Activated naive CD8-positive, alpha-beta T cell treated with anti-CD3 and anti-CD28 coated beads, Interleukin-2, amount 50 U/mL, for 24 hours (primary cell): ENCODE data around the gene ERBB4.
"Not testable (repeated sequence)": the region's sequence is repeated elsewhere in the genome, so short reads cannot be mapped to it uniquely, and the experiment has no call there.

ENCODE experiments used
- ATAC-seq: fragments of 150-1000 bp; cut with Tn5 transposase; one replicate; pipeline ENCODE4 v1.10.0; 2021
- DNase-seq: peaks from one replicate; pipeline ENCODE4 v3.0.0; 2021
- H3K27ac Mint-ChIP-seq: one replicate; pipeline ENCODE4 v1.8.0; 2021; ENCODE audit warnings: mild to moderate bottlenecking, mixed read lengths
- H3K27me3 Mint-ChIP-seq: one replicate; pipeline ENCODE4 v1.8.0; 2021; ENCODE audit warnings: mixed read lengths
- H3K36me3 Mint-ChIP-seq: one replicate; pipeline ENCODE4 v1.8.0; 2021; ENCODE audit warnings: low read depth, mixed read lengths
- H3K4me1 Mint-ChIP-seq: one replicate; pipeline ENCODE4 v1.8.0; 2021; ENCODE audit warnings: mixed read lengths
- H3K4me3 Mint-ChIP-seq: one replicate; pipeline ENCODE4 v1.8.0; 2021; ENCODE audit warnings: mild to moderate bottlenecking, moderate library complexity, mixed read lengths
- H3K9me3 Mint-ChIP-seq: one replicate; pipeline ENCODE4 v1.8.0; 2021; ENCODE audit warnings: mixed read lengths

Gene ERBB4

DNA sequence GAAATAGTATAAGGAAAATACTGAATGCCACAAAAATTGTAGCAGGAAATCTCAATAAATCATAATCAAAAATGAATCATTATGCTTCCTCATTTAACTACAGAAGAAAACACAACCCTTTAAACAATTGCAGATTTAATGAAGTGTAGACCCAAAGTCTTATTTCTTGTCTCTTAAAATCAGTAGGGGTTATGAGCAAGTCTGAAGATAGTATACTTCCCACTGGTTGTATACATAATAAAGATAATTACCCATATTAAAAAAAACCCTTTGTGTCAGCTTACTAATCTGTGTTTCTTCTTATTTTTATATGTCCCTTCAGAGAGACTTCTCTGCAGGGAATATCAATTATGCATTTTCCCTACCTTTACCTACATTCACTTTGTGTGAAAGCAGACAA lies 504.7 kb downstream of the ERBB4 start:
- no peak for ATAC-seq
- no peak overlapping the region for H3K4me3 Mint-ChIP-seq
- no peaks in the 10 kb centered on the region for H3K4me1 Mint-ChIP-seq
- H3K9me3 Mint-ChIP-seq: peaks cover 8% of the 10 kb centered on the region
- DNase-seq: no peak
- H3K36me3 Mint-ChIP-seq: no peaks in the 10 kb centered on the region
- H3K27me3 Mint-ChIP-seq: no peaks in the 10 kb centered on the region
- H3K27ac Mint-ChIP-seq: no peak overlapping the region

DNA sequence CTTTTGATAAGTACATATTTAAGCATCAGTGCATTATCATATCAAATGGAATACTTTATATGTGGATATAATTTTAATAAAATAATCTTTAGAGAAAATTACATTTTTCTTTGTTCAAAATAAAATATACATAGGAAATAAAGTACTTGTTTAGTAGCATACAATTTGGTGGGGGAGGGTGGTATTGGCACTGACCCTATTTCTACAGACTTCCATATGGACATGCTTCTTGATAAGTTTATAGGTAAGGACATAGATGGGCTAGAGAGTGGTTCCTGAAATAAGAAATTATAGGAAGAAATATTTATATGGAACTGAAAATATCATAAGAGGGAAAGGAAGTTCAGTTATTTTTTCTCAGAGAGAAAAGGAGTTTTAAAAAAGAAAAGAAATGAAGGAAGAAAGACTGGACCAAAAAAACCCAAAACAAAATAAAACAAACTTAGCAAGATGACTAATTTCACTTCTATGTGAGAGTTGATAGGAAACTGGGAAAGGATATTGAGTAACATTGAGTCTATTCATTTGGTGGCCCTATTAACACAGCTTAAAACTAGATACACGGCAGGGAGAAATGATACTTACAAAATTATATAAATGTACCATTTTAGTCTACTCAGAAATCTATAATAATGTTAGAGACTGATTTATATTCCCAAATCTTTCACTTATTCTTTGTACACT lies 505.9 kb downstream of the ERBB4 start:
- Mint-ChIP-seq H3K36me3 (no peaks in the 10 kb centered on the region), H3K4me1 (no peaks in the 10 kb centered on the region), H3K27ac (no peak overlapping the region), H3K9me3 (peaks cover 8% of the 10 kb centered on the region), H3K4me3 (no peak overlapping the region), H3K27me3 (no peaks in the 10 kb centered on the region)
- DNase-seq (no peak), ATAC-seq (no peak)

DNA sequence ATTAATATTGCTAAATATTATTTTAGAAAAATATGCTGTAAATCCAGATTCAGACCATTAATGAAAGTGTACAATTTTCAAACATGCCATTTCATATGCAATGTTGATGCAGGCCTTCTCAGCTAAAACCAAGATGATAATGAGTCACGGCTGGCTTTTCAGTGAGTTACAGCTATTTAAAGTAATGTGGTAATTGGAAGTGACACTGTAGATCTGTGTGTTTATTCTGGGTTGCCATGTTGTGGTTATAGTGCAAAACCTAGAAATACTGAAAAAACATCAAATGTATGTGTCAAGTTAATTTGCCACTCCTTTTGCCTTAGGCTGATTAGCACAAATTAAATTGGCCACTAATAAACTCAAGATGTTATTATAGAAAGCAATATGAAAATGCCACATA lies 506.6 kb downstream of the ERBB4 start:
- H3K27ac Mint-ChIP-seq: no peak overlapping the region
- DNase-seq (no peak), ATAC-seq (no peak)
- H3K9me3 Mint-ChIP-seq: peaks cover 8% of the 10 kb centered on the region
- no peaks in the 10 kb centered on the region for H3K36me3 Mint-ChIP-seq
- no peak overlapping the region for H3K4me3 Mint-ChIP-seq
- H3K4me1 Mint-ChIP-seq: no peaks in the 10 kb centered on the region
- H3K27me3 Mint-ChIP-seq: no peaks in the 10 kb centered on the region

DNA sequence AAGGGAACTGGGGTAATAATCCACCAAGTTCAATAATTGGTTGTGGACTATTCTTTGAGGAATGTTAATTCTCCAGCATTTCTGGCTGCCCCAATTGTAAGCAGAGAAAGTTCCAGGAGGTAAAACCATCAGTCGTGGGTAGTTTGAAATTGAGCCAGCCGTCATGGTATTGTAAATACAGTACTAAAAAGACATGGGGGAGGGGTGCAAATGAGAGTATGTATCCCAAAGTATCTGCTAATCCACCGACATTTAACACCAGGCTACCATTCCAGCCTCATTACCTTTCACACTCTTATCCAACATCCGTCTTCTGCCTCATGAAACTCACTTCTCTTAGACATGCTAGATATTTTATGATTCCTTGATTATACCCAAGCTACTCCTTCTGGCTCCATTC lies 507.9 kb downstream of the ERBB4 start:
- Mint-ChIP-seq H3K36me3 (no peaks in the 10 kb centered on the region), H3K27me3 (no peaks in the 10 kb centered on the region), H3K4me1 (no peaks in the 10 kb centered on the region), H3K4me3 (no peak overlapping the region), H3K27ac (no peak overlapping the region), H3K9me3 (peaks cover 8% of the 10 kb centered on the region)
- DNase-seq (no peak), ATAC-seq (no peak)

DNA sequence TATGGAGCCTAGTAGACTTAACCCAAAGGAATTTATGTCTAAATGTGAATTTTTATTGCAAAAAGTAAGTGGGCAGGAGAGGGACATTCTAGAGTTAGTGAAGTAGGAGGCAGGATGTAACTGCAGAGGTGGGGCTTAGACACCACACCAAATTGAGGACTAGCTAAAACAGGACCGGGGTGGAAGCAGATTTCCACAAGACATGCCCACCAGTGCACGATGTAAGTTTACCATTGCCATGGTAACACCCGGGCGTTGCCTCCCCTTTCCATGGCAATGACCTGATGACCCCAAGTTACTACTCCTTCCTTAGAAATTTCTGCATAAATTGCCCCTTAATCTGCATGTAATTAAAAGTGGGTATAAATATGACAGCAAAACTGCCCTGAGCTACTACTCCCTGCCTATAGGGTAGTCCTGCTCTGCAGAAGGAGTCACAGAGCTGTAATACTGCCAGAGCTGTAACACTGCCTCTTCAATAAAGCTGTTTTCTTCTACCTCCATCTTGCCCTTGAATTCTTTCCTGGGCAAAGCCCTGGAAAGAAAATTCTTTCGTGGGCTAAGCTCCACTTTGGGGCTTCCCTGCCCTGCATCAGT lies 509.7 kb downstream of the ERBB4 start:
- ATAC-seq (no peak), DNase-seq (no peak)
- Mint-ChIP-seq H3K36me3 (no peaks in the 10 kb centered on the region), H3K4me3 (no peak overlapping the region), H3K9me3 (peaks cover 8% of the 10 kb centered on the region), H3K27ac (no peak overlapping the region), H3K4me1 (no peaks in the 10 kb centered on the region), H3K27me3 (no peaks in the 10 kb centered on the region)

DNA sequence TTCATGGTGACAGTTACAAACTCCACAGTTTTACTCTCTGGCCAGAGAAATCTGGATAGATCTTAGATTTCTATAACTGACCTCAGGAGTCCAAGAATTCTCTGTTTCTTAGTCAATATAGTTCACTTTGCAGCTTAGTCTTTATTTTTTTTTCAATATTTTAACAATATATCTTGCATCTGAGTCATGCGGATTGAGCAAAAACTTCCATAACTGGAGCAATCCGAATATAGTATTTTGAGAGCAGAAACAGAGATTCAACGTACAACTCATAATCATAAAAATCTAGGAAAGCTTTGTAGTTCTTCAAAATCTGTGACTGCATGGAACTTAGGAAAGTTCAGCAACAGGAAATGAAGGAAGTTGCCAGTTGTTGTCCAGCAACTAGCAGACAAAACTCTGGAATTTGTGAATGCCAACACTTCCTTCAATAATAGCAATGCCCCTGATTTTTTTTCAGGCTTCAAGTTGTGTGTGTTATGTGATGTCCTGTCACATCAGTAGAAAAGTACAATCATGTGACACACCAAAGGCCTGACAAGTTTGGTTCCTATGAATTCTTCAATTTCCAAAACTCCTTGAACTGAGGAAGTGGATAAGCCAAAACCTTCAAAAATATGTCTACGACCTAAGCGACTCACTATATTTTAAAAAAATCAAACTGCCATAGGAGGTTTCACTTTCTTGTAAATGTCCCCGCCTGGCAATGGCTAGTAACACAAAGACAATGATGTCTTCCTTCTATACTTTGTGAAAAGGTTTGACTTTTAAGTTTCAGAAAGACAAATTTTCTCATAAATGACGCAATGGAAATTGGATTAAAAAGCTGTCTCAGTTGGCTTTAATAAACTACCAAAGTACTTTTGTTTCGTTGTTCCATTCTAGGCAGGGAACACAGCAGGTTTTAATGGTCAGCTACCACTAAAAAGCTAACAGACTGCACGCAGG lies 510.6 kb downstream of the ERBB4 start:
- DNase-seq: no peak
- Mint-ChIP-seq H3K4me3 (no peak overlapping the region), H3K36me3 (no peaks in the 10 kb centered on the region), H3K27me3 (no peaks in the 10 kb centered on the region), H3K4me1 (no peaks in the 10 kb centered on the region), H3K27ac (no peak overlapping the region), H3K9me3 (peaks cover 8% of the 10 kb centered on the region)
- no peak for ATAC-seq

DNA sequence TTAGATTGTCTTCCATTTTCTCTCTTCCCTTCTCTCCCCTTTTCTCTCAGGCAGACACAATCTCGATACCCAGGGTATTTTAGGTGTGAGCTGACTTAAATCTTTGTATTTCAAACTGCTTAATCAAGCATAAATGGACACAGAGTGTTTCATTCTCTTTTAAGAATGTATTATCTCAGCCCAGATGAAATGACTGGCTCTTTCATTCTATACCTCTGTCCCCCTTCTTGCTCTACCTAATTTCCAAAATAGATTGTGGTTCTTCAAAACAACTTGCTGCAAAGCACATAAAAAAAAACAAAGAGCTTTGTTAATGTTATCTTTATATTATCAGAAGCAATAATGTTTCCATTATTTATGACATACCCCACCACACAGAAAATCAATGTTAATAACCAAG lies 514.6 kb downstream of the ERBB4 start:
- Mint-ChIP-seq H3K4me1 (no peaks in the 10 kb centered on the region), H3K36me3 (no peaks in the 10 kb centered on the region), H3K4me3 (no peak overlapping the region), H3K9me3 (no peaks in the 10 kb centered on the region), H3K27me3 (no peaks in the 10 kb centered on the region), H3K27ac (no peak overlapping the region)
- ATAC-seq (no peak), DNase-seq (no peak)

DNA sequence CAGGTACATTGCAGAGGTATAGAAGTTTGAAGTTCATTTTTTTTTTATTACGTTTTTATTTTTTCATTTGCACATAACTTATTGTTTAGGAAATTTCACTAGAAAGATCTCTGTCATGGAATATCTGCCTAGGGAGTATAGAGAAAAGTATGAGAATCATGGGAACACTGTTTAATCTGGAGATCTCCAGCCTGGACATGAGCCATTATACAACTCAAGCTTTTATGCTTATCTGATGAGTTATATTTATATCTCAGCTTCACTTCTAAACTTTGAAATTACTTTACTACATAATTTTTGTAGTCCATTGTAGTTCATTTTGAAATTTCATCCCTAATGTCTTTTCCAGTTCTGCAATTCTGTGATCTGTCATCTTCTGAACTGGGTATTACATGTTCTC lies 515.6 kb downstream of the ERBB4 start:
- Mint-ChIP-seq H3K27me3 (no peaks in the 10 kb centered on the region), H3K4me1 (no peaks in the 10 kb centered on the region), H3K9me3 (no peaks in the 10 kb centered on the region), H3K27ac (no peak overlapping the region), H3K4me3 (no peak overlapping the region), H3K36me3 (no peaks in the 10 kb centered on the region)
- no peak for ATAC-seq
- no peak for DNase-seq

DNA sequence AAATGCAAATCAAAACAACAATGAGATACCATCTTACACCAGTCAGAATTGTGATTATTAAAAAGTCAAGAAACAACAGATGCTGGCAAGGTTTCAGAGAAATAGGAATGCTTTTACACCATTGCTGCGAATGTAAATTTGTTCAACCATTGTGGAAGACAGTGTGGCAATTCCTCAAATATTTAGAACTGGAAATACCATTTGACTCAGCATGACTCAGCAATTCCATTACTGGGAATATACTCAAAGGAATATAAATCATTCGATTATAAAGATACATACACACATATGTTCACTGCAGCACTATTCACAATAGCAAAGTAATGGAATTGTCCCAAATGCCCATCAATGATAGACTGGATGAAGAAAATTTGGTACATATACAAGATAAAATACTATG lies 516.7 kb downstream of the ERBB4 start:
- ATAC-seq (no peak), DNase-seq (no peak)
- H3K36me3 Mint-ChIP-seq: no peaks in the 10 kb centered on the region

DNA sequence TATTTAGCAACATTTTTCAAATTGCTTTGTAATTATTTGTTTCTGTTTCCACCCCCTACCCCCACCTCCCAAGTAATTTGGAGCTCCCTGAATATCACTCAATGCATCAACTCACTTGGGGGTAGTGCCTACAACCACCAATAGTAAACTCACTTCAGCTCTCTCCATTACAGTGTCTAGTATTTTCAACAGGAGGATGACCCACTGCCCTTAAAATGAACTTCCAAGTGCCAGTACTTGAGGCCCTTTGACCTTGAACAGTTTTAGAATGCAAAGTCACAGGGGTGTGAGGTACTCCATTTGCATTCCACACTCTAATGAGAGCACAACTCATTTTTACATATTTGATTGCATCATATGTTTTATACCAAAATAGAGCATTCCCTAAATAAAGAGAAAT lies 523.0 kb downstream of the ERBB4 start:
- no peaks in the 10 kb centered on the region for H3K9me3 Mint-ChIP-seq
- no peak overlapping the region for H3K4me3 Mint-ChIP-seq
- no peaks in the 10 kb centered on the region for H3K27me3 Mint-ChIP-seq
- ATAC-seq (no peak), DNase-seq (no peak)
- H3K27ac Mint-ChIP-seq: no peak overlapping the region
- no peaks in the 10 kb centered on the region for H3K4me1 Mint-ChIP-seq
- no peaks in the 10 kb centered on the region for H3K36me3 Mint-ChIP-seq

More for the DNA sequence above, 516.7 kb downstream of the ERBB4 start:
- no peak overlapping the region for H3K4me3 Mint-ChIP-seq
- H3K9me3 Mint-ChIP-seq: no peaks in the 10 kb centered on the region
- no peaks in the 10 kb centered on the region for H3K27me3 Mint-ChIP-seq
- H3K27ac Mint-ChIP-seq: no peak overlapping the region
- no peaks in the 10 kb centered on the region for H3K4me1 Mint-ChIP-seq

DNA sequence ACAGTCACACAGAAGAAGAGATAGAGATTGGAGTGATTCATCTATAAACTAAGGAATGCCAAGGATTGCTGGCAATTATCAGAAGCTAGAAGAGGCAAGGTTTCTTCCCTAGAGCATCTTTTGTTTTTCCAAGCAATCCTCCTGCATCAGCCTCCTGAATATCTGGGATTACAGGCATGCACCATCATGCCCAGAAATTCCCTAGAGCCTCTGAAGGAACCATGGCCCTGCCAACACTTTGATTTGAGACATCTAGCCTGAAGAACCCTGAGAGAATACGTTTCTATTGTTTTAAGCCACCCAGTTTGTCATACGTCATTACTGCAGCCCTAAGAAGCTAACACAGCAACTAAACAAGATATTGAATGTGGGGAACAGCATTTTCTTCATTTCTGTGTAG lies 525.0 kb downstream of the ERBB4 start:
- H3K27me3 Mint-ChIP-seq: no peaks in the 10 kb centered on the region
- no peak overlapping the region for H3K4me3 Mint-ChIP-seq
- no peak for ATAC-seq
- no peaks in the 10 kb centered on the region for H3K36me3 Mint-ChIP-seq
- no peak for DNase-seq
- no peak overlapping the region for H3K27ac Mint-ChIP-seq
- no peaks in the 10 kb centered on the region for H3K4me1 Mint-ChIP-seq
- H3K9me3 Mint-ChIP-seq: peaks cover 4% of the 10 kb centered on the region

DNA sequence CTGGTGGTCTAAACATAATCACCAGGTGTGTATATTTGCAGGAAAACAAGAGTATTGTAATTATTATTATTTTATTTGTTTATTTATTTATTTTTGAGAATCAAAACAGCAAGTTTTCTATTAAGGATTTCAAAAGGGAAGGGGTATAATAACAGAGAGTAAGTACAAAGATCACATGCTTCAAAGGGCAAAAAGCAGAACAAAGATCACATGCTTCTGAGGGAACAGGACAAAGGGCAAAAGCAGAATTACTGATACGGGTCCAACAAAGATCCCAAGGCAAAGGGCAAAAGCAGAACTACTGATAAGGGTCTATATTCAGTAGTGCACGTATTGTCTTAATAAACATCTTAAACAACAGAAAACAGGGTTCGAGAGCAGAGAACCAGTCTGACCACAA lies 528.3 kb downstream of the ERBB4 start:
- not testable (repeated sequence) for H3K4me3 Mint-ChIP-seq, H3K27ac Mint-ChIP-seq, ATAC-seq, H3K9me3 Mint-ChIP-seq, H3K27me3 Mint-ChIP-seq, H3K4me1 Mint-ChIP-seq, DNase-seq, H3K36me3 Mint-ChIP-seq

DNA sequence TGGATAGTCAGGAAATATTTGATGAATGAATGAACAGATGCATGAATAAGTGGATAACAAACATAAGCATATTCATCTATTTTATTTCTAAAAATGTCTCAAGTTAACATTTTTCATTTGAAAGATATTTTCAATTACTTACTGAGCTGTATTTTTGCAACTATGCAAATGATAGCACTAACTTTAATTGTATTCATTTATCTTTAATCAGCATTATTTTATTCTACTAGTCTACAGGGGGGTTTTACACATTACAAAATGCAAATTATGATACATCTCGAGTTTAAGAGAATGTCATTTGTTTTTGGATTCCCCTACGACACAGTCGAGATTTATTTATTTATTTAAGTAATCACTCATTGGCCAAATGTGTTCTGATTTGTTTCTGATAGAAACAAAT lies 530.6 kb downstream of the ERBB4 start:
- Mint-ChIP-seq H3K27ac (no peak overlapping the region), H3K4me3 (no peak overlapping the region), H3K27me3 (no peaks in the 10 kb centered on the region), H3K9me3 (peaks cover 4% of the 10 kb centered on the region), H3K4me1 (no peaks in the 10 kb centered on the region), H3K36me3 (no peaks in the 10 kb centered on the region)
- no peak for ATAC-seq
- DNase-seq: no peak

DNA sequence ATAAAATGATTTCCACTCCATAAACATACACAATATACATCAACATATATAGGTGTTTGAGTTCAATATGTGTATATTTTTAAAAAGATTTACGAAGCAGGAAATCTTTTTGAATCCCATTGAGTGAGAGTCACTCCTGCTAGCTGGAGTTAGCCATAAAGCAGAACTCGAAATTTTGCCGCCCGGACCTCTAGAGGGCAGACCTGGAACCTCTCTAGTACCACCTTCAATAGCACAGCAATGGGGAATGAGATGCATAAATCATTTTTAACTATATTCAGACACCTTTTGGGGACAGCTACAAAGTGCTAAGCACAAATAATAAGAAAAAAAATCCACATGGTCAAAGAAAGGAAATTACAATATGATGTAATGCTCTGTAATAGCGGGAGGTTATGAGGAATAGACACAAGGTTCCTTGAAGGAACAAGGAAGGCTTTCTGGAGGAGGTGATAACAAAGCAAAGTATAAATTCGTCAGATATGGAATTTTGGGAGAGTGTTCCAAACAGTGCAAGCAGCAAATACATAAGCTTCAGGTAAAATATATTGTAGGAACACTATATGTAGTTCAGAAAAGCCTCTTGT lies 533.4 kb downstream of the ERBB4 start:
- H3K27ac Mint-ChIP-seq: no peak overlapping the region
- DNase-seq (no peak), ATAC-seq (no peak)

DNA sequence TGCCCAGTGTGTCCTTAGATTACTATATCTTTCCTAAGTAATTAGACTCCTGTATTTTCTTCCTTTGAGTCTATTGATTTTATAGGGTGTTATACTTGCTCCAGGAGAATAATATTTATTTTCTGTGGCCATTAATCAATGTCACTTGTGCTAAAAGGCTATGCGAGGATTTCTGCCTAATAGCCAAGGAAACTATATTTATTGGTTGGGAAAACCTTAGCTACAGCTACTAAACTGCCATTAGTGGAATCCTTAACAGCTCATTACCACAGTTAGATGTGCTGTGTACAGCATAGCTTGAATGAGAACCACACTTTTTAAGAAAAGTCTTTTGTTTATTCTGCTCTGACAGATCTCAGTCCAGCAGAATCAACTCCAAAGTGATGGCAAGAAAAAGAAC lies 537.3 kb downstream of the ERBB4 start:
- ATAC-seq (no peak), DNase-seq (no peak)
- Mint-ChIP-seq H3K4me3 (no peak overlapping the region), H3K9me3 (no peaks in the 10 kb centered on the region), H3K36me3 (no peaks in the 10 kb centered on the region), H3K27me3 (no peaks in the 10 kb centered on the region), H3K27ac (no peak overlapping the region), H3K4me1 (no peaks in the 10 kb centered on the region)

More for the DNA sequence above, 533.4 kb downstream of the ERBB4 start:
- Mint-ChIP-seq H3K27me3 (no peaks in the 10 kb centered on the region), H3K9me3 (peaks cover 4% of the 10 kb centered on the region), H3K4me3 (no peak overlapping the region), H3K4me1 (no peaks in the 10 kb centered on the region), H3K36me3 (no peaks in the 10 kb centered on the region)
